ENCODE results near the gene LMOD3.

LMOD3 gene

GRCh38 chr3:69122403-69122802 lies at the start of gene LMOD3:
LMOD3 (minus strand) TSS chr3:69122595; CDS start chr3:69122386, 209 bp downstream.
- DNase-seq = no peak

- no peak for DNase-seq
These were observed 49.7 kb upstream of the LMOD3 start for GRCh38 chr3:69172058-69172457.

- no peak for DNase-seq
These were observed 44.1 kb upstream of the LMOD3 start for GRCh38 chr3:69166446-69166845.

GRCh38 chr3:69165744-69166143 lies 43.3 kb upstream of the LMOD3 start:
- DNase-seq = no peak

- no peak for DNase-seq
These were observed 41.9 kb upstream of the LMOD3 start for GRCh38 chr3:69164296-69164695.

GRCh38 chr3:69162308-69162980 lies 40.0 kb upstream of the LMOD3 start:
- DNase-seq = no peak

GRCh38 chr3:69161587-69162307 lies 39.4 kb upstream of the LMOD3 start:
- peak; percentile 39 to 70 for DNase-seq

- DNase-seq = no peak
These were observed 38.1 kb upstream of the LMOD3 start for GRCh38 chr3:69160525-69160924.

- DNase-seq = no peak
These were observed 37.7 kb upstream of the LMOD3 start for GRCh38 chr3:69160107-69160506.

- no peak for DNase-seq
These were observed 27.2 kb upstream of the LMOD3 start for GRCh38 chr3:69149586-69149985.

- no peak for DNase-seq
These were observed 23.3 kb upstream of the LMOD3 start for GRCh38 chr3:69145688-69146087.

- DNase-seq = no peak
These were observed 22.3 kb upstream of the LMOD3 start for GRCh38 chr3:69144631-69145245.

- DNase-seq = no peak
These were observed 21.2 kb upstream of the LMOD3 start for GRCh38 chr3:69143612-69144011.

- no peak for DNase-seq
These were observed 20.5 kb upstream of the LMOD3 start for GRCh38 chr3:69142797-69143454.

GRCh38 chr3:69142090-69142489 lies 19.7 kb upstream of the LMOD3 start:
- no peak for DNase-seq

GRCh38 chr3:69141313-69141712 lies 18.9 kb upstream of the LMOD3 start:
- no peak for DNase-seq

GRCh38 chr3:69137412-69137811 lies 15.0 kb upstream of the LMOD3 start:
- DNase-seq = no peak

- DNase-seq = no peak
These were observed 14.6 kb upstream of the LMOD3 start for GRCh38 chr3:69137005-69137404.

GRCh38 chr3:69130689-69131088 lies 8.3 kb upstream of the LMOD3 start:
- no peak for DNase-seq

GRCh38 chr3:69129531-69129930 lies 7.1 kb upstream of the LMOD3 start:
- no peak for DNase-seq

- DNase-seq = no peak
These were observed 6.1 kb upstream of the LMOD3 start for GRCh38 chr3:69128509-69128908.

GRCh38 chr3:69126999-69127398 lies 4.6 kb upstream of the LMOD3 start:
- no peak for DNase-seq

GRCh38 chr3:69126216-69126615 lies 3.8 kb upstream of the LMOD3 start:
- no peak for DNase-seq

- no peak for DNase-seq
These were observed 445 bp downstream of the LMOD3 start for GRCh38 chr3:69121950-69122349.

All from CD4-positive, alpha-beta T cell treated with Interleukin-4 for 1 hour (primary cell).